NOMO-1 (cell line): Measurements from ENCODE around the gene ELAPOR2.
"Not testable (repeated sequence)": the region's sequence is repeated elsewhere in the genome, so short reads cannot be mapped to it uniquely, and the experiment has no call there.

Experiments used
- DNase-seq, 2 experiments: peaks; one replicate each; lab custom pipeline; 2025; ENCODE audit not compliant: unreplicated experiment in 2 of 2; lab: John Stamatoyannopoulos, UW

ELAPOR2 gene

GRCh38 chr7:87059525-87060287 lies at the start of gene ELAPOR2:
TSS of gene ELAPOR2 (minus strand) at chr7:87059654. CDS start at chr7:87059513, 141 bp downstream.
- peak; percentile 37 to 61 for DNase-seq

GRCh38 chr7:87107949-87108776 lies 48.7 kb upstream of the ELAPOR2 start:
- DNase-seq: no peak

GRCh38 chr7:87106974-87107612 lies 47.6 kb upstream of the ELAPOR2 start:
- DNase-seq: no peak

- no peak for DNase-seq
Observed at GRCh38 chr7:87105401-87105800, 45.9 kb upstream of the ELAPOR2 start.

GRCh38 chr7:87100326-87100725 lies 40.9 kb upstream of the ELAPOR2 start:
- no peak for DNase-seq

- DNase-seq: not testable (repeated sequence)
Observed at GRCh38 chr7:87097375-87097774, 37.9 kb upstream of the ELAPOR2 start.

GRCh38 chr7:87094322-87094721 lies 34.9 kb upstream of the ELAPOR2 start:
- DNase-seq: no peak

GRCh38 chr7:87092568-87093091 lies 33.2 kb upstream of the ELAPOR2 start:
- no peak for DNase-seq

GRCh38 chr7:87091487-87092066 lies 32.1 kb upstream of the ELAPOR2 start:
- DNase-seq: no peak

- DNase-seq: no peak
Observed at GRCh38 chr7:87083865-87084519, 24.5 kb upstream of the ELAPOR2 start.

- no peak for DNase-seq
Observed at GRCh38 chr7:87082675-87083074, 23.2 kb upstream of the ELAPOR2 start.

GRCh38 chr7:87075671-87076404 lies 16.4 kb upstream of the ELAPOR2 start:
- no peak for DNase-seq

- no peak for DNase-seq
Observed at GRCh38 chr7:87067788-87068187, 8.3 kb upstream of the ELAPOR2 start.

- DNase-seq: no peak
Observed at GRCh38 chr7:87060288-87060537, 759 bp upstream of the ELAPOR2 start.

GRCh38 chr7:87058744-87059524 lies 520 bp downstream of the ELAPOR2 start:
- DNase-seq: peak in 1 of 2 experiments; percentile 2

GRCh38 chr7:87057210-87057609 lies 2.2 kb downstream of the ELAPOR2 start:
- no peak for DNase-seq

- no peak for DNase-seq
Observed at GRCh38 chr7:87056346-87056745, 3.1 kb downstream of the ELAPOR2 start.

- no peak for DNase-seq
Observed at GRCh38 chr7:87048839-87049238, 10.6 kb downstream of the ELAPOR2 start.

GRCh38 chr7:87046456-87046855 lies 13.0 kb downstream of the ELAPOR2 start:
- no peak for DNase-seq
